ENCODE data around the gene PWWP2B. TPM values are rescaled to one million over a fixed set of nuclear protein-coding genes. Genes with fewer than 3 reads are reported as not detected.
A peak's percentile ranks its signal among the peaks of the same experiment; 100 is the strongest.

The PWWP2B gene
- total RNA-seq, 2 experiments from 2014 or later: 16.6 to 17.1 TPM

DNA sequence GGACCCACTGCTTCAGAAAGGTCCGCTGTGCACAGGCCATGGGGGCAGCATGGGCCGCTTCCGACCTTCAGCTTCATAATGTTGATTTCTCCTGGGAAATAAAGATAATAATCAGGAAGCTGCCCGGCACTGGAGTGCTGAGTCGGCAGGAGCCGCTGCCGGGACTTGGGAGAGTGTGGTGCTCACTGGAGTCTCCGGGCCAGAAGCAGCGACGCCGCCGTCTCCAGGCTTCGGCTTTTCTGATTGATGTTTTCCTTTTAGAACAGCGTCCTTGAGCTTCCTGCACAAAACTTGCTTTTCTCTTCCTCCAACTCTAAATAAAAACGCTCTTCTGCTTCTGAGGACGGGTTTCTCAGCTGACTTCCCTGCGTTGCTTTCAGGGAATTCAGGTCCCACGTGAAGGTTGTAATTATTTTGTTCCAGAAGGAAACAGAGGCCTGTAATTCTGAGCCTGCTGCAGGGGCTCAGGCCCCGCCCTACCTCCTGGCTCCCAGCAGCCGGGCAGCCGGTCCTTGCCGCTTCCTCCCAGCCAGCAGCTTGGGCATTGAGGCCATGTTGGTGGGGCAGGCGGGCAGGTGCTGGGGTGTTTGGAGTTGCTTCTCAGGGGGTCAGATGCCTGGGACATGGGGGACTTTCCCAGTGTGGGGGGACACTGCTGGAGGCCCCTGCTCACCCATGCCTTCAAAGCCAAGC lies 14.7 kb downstream of the PWWP2B start:
- peaks cover 9% of the 10 kb centered on the region for H3K36me3 Mint-ChIP-seq
- ATAC-seq (ENCODE audit: low read depth): no peak
- H3K27me3 Mint-ChIP-seq: no peaks in the 10 kb centered on the region
- no peak overlapping the region for H3K4me3 Mint-ChIP-seq
- no peak overlapping the region for H3K27ac Mint-ChIP-seq
- DNase-seq: no peak
- H3K4me1 Mint-ChIP-seq: peaks cover 12% of the 10 kb centered on the region
- no peaks in the 10 kb centered on the region for H3K9me3 Mint-ChIP-seq
- POLR2A ChIA-PET: interaction anchor here (2.5 kb wide), 1 partner anchor 35 kb away, joined by 6 read pairs; no protein-coding TSS in a partner anchor

DNA sequence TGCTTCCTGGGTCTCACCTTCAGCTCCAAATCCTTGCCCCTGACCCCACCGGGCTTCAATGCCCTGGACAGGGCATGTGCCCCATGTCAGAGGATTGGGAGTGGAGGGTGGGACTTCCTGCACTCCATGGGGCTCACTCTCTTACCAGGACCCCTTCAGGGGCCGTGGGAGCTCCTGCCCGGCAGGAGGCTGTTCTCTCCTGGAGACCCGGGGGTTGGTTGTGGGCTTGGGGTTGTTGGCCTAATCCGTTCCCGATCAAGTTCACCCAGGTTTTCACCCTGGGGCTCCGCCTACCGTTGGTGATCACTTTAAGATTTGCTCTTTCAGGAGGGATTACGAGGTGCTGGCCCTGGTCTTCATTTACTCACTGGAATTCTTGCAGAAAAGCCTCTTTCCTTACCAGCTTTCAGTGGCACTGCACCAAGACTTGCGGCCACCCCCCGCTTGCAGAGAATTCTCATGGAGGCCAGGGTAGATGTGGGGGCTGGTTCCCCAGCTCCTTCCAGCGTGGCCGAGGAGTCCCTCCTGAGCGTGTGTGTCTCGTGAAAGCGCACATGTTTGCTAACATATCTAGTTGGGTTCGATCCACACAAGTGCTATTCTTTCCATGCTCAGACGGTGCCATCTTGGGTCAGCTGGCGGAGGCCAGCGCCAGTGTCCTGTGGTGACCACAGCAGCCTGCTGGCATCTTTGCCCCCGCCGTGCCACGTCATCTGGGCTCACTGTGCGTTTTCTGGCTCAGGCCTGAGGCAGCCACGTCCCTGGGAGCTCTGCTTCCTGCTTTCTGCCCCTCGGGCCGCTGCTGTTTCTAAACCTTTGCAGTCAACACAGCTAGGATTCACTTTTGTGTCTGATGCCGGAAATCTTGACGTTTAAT lies 15.6 kb downstream of the PWWP2B start:
- H3K9me3 Mint-ChIP-seq: no peaks in the 10 kb centered on the region
- H3K4me1 Mint-ChIP-seq: peaks cover 11% of the 10 kb centered on the region
- no peak overlapping the region for H3K27ac Mint-ChIP-seq
- ATAC-seq (ENCODE audit: low read depth) (no peak), DNase-seq (no peak)
- H3K27me3 Mint-ChIP-seq: no peaks in the 10 kb centered on the region
- no peak overlapping the region for H3K4me3 Mint-ChIP-seq
- POLR2A ChIA-PET: interaction anchor here (2.5 kb wide), 1 partner anchor 34 kb away, joined by 6 read pairs; no protein-coding TSS in a partner anchor
- peaks cover 8% of the 10 kb centered on the region for H3K36me3 Mint-ChIP-seq

DNA sequence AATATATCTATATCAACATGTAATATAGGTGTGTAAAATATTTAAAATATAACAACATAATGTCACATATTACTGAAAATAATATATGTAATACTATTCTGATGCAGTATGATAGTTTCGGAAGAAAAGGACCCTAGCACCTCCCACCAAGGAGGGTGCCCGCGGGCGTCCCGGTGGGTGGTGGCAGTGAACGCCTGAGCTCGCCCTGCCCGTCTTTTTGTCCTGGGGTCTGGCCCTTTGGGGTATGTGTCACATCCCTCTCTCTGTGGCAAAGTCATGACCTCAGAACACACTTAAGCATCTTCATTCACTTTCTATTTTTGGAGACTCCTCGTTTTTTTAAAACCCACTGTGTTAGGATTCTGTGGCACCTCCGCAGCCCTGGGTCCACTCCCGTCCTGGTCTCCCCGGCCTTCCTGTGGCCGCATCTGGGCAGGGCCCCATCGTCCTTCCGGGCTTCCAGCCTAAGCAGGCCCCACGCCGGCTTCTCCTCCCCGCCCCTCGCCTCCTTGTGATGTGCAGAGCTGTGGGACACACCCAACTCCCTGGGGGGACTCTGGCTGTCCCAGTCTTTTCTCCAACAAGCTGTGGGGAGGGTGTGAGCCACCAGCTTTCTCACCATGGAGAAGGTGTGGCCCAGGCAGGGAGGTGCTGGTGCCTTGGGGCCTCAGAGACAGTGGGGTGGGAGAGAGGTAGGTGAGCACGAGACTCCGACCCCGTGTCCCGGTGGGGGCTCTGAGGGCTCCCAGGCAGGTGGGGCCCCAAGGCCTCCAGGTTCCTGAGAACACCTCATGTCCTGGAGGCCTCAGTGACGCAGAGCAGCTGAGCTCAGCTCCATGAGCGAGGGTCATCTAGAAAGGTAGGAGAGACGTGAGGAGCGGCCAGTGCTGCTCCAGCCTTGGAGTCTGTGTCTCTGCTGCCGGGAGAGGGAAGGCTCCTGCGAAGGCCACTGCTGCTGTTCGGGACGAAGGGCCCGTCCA lies 16.5 kb downstream of the PWWP2B start:
- H3K36me3 Mint-ChIP-seq: peaks cover 8% of the 10 kb centered on the region
- POLR2A ChIA-PET: no interaction called here
- H3K4me3 Mint-ChIP-seq: no peak overlapping the region
- no peaks in the 10 kb centered on the region for H3K9me3 Mint-ChIP-seq
- H3K27me3 Mint-ChIP-seq: no peaks in the 10 kb centered on the region
- peaks cover 6% of the 10 kb centered on the region for H3K4me1 Mint-ChIP-seq
- H3K27ac Mint-ChIP-seq: no peak overlapping the region
- ATAC-seq (ENCODE audit: low read depth): no peak
- DNase-seq: no peak

DNA sequence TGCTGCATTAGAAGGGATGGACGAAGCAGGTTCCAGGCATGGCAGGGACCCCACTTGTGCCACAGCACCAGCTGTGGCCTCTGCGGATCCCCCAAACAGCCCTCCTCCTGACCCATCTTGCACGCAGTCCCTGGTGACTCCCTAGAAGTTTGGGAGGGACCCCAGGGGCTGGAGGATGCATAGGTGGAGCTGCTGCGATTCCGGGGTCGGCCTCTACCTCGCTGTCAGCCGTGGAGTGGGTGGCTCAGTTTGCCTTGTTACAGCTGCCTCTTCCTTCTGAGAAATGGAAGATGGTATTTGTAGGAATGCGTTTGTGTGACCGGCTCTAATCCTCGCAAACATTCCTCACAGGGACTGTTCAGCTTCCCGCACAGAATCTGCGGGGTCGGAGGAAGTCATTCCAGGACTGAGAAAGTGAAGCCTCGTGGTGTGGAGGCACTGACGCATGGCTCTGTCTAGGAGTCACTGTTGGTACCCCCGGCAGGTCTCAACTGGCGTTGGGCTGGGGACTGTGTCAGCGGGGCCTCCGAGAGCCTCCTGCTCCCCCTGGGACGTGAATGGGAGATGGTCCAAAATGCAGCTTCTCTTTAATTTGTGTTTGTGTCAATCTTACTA lies 17.5 kb downstream of the PWWP2B start:
- POLR2A ChIA-PET: no interaction called here
- Mint-ChIP-seq H3K36me3 (peaks cover 8% of the 10 kb centered on the region), H3K27ac (no peak overlapping the region), H3K27me3 (no peaks in the 10 kb centered on the region), H3K4me3 (no peak overlapping the region), H3K9me3 (no peaks in the 10 kb centered on the region), H3K4me1 (peaks cover 6% of the 10 kb centered on the region)
- ATAC-seq (ENCODE audit: low read depth): no peak
- no peak for DNase-seq

DNA sequence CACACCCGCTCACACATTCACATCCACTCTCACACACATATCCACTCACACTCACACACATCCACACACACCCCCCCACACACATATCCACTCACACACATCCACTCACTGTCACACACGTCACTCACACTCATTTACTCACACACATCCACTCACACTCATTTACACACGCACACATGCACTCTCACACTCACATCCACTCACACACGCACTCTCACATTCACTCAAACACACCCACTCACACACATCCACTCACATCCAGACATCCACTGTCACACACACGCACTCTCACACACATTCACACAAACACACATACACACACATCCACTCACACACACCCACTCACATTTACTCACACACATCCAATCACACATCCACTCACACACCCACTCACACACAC lies 18.3 kb downstream of the PWWP2B start:
- Mint-ChIP-seq H3K9me3 (no peaks in the 10 kb centered on the region), H3K27ac (peak overlapping the region; percentile 6), H3K36me3 (peaks cover 8% of the 10 kb centered on the region), H3K4me1 (peaks cover 8% of the 10 kb centered on the region), H3K27me3 (no peaks in the 10 kb centered on the region), H3K4me3 (no peak overlapping the region)
- no peak for DNase-seq
- no peak for ATAC-seq (ENCODE audit: low read depth)
- POLR2A ChIA-PET: no interaction called here

DNA sequence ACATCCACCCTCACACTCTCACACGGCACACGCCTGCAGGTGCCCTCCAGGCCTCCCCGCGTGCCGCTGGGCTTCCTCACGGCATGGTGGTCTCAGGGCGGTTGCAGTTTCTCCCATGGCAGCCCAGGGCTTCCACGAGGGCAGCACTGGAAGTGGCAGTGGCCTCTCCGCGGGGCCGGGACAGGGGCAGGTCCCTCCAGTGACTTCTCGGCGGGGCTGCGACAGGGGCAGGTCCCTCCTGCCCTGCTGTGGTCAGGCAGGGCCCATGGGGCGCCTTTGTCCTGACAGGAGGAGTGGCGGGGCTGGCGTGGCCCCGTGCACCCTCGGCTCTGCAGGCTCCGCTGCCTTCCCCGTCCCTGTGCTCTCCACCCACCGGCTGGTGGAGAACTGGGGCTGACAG lies 19.0 kb downstream of the PWWP2B start:
- Mint-ChIP-seq H3K36me3 (peaks cover 8% of the 10 kb centered on the region), H3K9me3 (no peaks in the 10 kb centered on the region), H3K27me3 (no peaks in the 10 kb centered on the region), H3K27ac (no peak overlapping the region), H3K4me3 (no peak overlapping the region), H3K4me1 (peaks cover 10% of the 10 kb centered on the region)
- ATAC-seq (ENCODE audit: low read depth) (no peak), DNase-seq (no peak)
- POLR2A ChIA-PET: no interaction called here

DNA sequence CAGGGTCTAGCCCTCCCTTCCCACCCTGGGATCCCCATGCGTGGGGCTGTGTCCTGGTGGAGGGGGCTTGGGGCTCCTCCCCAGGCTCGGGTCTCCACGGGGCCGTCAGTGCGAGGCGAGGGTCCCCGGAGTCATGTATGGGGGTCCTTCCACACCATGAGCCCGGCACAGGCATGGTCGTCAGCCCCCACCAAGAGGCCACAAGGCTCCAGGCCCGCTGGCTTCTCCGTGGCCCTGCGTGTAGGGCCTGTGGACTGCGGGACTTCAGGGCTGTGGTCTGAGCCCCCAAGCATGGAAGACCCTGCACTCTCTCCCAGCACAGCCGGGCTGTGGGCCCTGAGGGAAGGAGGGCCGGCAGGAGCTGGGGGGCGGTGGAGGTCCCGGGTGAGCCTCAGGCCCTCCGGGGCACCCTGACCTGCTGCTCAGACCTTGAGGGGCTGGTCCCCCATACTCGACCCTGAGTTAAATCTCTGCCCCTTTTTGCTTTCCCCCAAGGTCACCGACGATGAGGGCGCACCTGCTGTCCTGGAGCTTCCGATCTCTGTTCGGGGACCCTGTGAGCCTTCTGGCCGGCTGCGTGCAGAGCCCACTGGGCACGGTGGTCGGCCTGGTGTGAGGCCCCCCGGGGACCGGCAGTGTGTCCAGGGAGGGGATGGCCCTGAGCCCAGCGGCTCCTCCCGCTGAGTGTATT lies 19.7 kb downstream of the PWWP2B start:
- H3K36me3 Mint-ChIP-seq: peaks cover 8% of the 10 kb centered on the region
- POLR2A ChIA-PET: no interaction called here
- no peak for ATAC-seq (ENCODE audit: low read depth)
- no peak overlapping the region for H3K4me3 Mint-ChIP-seq
- no peak for DNase-seq
- H3K27me3 Mint-ChIP-seq: no peaks in the 10 kb centered on the region
- H3K27ac Mint-ChIP-seq: no peak overlapping the region
- H3K9me3 Mint-ChIP-seq: no peaks in the 10 kb centered on the region
- peaks cover 10% of the 10 kb centered on the region for H3K4me1 Mint-ChIP-seq

DNA sequence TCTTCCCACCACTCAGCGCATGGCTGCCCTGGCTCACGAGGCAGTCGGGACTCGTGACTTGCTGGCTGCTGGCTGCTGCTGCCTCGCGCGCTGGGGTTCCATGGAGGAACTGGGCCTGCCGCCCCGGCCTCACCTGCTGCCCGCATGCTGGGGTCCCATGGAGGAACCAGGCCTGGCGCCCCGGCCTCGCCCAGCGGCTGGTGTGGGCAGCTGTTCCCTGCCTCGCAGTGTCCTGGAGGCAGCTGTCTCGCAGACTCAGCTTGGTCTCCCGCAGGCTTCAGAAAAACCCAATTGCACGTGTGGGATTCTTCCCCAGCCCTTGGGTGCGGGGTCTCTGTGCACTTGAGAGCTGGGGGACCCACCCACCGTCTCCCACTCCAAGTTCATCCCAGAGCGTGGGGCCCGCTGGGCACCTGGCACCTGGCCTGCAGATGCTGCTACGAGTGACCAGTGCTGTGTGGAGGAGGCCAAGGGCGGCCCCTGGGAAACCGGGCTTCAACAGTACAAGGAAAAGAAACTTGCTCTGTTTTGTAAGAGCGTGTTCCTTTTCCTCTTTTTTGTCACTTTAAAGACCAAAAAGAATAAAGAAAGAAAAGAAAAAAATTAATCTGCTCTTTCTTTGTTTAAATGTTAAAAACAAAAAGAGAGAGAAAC lies 20.4 kb downstream of the PWWP2B start:
- H3K4me1 Mint-ChIP-seq: peaks cover 10% of the 10 kb centered on the region
- ATAC-seq (ENCODE audit: low read depth) (no peak), DNase-seq (no peak)
- H3K9me3 Mint-ChIP-seq: no peaks in the 10 kb centered on the region
- no peak overlapping the region for H3K27ac Mint-ChIP-seq
- H3K36me3 Mint-ChIP-seq: peaks cover 8% of the 10 kb centered on the region
- H3K4me3 Mint-ChIP-seq: no peak overlapping the region
- POLR2A ChIA-PET: no interaction called here
- no peaks in the 10 kb centered on the region for H3K27me3 Mint-ChIP-seq

DNA sequence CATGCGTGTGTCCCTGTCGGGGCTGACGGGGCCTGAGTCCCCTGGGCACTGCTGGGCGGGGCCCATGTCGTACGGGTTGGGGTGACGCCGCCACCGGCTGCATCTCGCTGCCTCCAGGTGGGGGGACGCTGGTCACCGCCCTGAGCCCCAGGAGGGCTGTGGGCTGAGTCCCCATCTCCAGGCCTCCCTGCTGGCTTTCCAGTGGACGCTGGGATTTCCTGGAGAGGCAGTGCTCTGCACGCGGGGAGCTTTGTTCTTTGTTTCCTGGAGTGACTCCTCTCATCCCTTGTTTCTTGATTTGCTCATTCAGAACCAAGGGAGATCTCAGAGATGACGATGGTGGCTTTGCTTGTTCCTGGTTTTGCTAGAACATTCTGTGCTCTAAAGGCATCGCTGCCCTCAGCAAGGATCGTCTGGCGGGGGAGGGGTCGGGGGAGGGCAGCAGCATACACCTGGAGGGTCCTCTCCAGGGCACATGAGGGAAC lies 21.0 kb downstream of the PWWP2B start:
- no peaks in the 10 kb centered on the region for H3K9me3 Mint-ChIP-seq
- peaks cover 8% of the 10 kb centered on the region for H3K36me3 Mint-ChIP-seq
- POLR2A ChIA-PET: interaction anchor here (1.0 kb wide), 1 partner anchor 8 kb away, joined by 5 read pairs; no protein-coding TSS in a partner anchor
- DNase-seq (no peak), ATAC-seq (ENCODE audit: low read depth) (no peak)
- H3K27me3 Mint-ChIP-seq: no peaks in the 10 kb centered on the region
- H3K4me3 Mint-ChIP-seq: no peak overlapping the region
- H3K4me1 Mint-ChIP-seq: peaks cover 15% of the 10 kb centered on the region
- no peak overlapping the region for H3K27ac Mint-ChIP-seq

DNA sequence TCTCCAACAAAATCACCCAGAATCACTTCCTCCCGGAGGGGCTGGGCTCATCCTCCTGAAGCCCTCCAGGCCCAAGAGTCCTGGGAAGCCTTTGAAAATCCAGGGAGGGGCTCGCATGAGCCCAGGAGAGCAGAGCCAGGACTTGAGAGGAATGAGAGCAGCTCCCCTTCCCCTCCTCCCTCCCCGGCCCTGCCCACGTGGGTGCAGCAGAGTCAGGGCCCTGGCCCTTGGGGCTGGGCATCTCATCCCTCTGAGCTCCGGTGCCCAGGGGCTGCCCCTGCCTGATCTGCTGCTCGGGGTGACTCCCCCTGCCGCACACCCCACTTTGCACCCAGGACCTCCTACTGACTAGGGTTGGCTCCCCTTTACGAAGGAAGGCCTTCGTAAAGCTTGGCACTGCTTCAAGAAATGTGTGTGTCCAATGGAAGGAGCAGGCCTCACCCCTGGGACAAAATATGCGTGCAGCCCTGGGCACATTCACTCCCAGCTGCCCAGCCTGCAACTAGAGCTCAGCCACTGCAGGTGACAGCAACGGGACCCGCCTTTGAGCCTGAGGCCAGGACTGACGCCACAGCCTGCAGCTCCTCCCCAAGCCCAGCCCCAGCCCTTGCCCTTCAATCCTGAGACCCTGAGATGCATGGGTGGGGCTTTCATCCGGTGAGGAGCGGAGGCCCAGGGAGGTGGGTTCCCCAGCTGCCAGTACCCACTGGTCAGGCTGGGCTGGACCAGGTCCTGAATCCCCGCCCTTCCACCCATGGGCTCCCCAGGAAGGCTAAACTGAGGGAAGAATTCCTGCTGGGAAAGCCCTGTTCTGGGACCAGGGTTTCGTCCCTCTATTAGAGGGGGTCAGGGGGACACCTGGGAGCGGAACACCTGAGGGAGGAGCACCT lies 21.8 kb downstream of the PWWP2B start:
- Mint-ChIP-seq H3K36me3 (peaks cover 8% of the 10 kb centered on the region), H3K9me3 (no peaks in the 10 kb centered on the region), H3K4me1 (peaks cover 20% of the 10 kb centered on the region), H3K27ac (no peak overlapping the region), H3K27me3 (no peaks in the 10 kb centered on the region), H3K4me3 (no peak overlapping the region)
- DNase-seq (no peak), ATAC-seq (ENCODE audit: low read depth) (no peak)
- POLR2A ChIA-PET: interaction anchor here (0.6 to 1.0 kb wide), 2 partner anchors 8 to 178 kb away, joined by 4 to 5 read pairs; no protein-coding TSS in a partner anchor
